ENCODE results near the gene SHOX.
"Not testable (repeated sequence)": the region's sequence is repeated elsewhere in the genome, so short reads cannot be mapped to it uniquely, and the experiment has no call there.

SHOX gene

GRCh38 chrX:630612-631496, at the start of gene SHOX:
TSS of gene SHOX (plus strand) at chrX:630791. CDS start at chrX:630898, 107 bp downstream.
- no peak for DNase-seq (ENCODE audit: low read depth, low spot score)

- no peak for DNase-seq (ENCODE audit: low read depth, low spot score)
Measured at GRCh38 chrX:581066-581465, 49.5 kb upstream of the SHOX start.

GRCh38 chrX:581720-582298, 48.8 kb upstream of the SHOX start:
- DNase-seq (ENCODE audit: low read depth, low spot score) = no peak

- no peak for DNase-seq (ENCODE audit: low read depth, low spot score)
Measured at GRCh38 chrX:584572-584971, 46.0 kb upstream of the SHOX start.

- no peak for DNase-seq (ENCODE audit: low read depth, low spot score)
Measured at GRCh38 chrX:585115-585808, 45.3 kb upstream of the SHOX start.

GRCh38 chrX:586351-586750, 44.2 kb upstream of the SHOX start:
- DNase-seq (ENCODE audit: low read depth, low spot score) = no peak

GRCh38 chrX:589261-589660, 41.3 kb upstream of the SHOX start:
- DNase-seq (ENCODE audit: low read depth, low spot score) = not testable (repeated sequence)

GRCh38 chrX:590693-591404, 39.7 kb upstream of the SHOX start:
- DNase-seq (ENCODE audit: low read depth, low spot score) = no peak

- no peak for DNase-seq (ENCODE audit: low read depth, low spot score)
Measured at GRCh38 chrX:599837-600715, 30.5 kb upstream of the SHOX start.

- not testable (repeated sequence) for DNase-seq (ENCODE audit: low read depth, low spot score)
Measured at GRCh38 chrX:603029-603428, 27.6 kb upstream of the SHOX start.

- not testable (repeated sequence) for DNase-seq (ENCODE audit: low read depth, low spot score)
Measured at GRCh38 chrX:604616-605015, 26.0 kb upstream of the SHOX start.

GRCh38 chrX:608088-608487, 22.5 kb upstream of the SHOX start:
- DNase-seq (ENCODE audit: low read depth, low spot score) = not testable (repeated sequence)

GRCh38 chrX:614136-614535, 16.5 kb upstream of the SHOX start:
- no peak for DNase-seq (ENCODE audit: low read depth, low spot score)

- no peak for DNase-seq (ENCODE audit: low read depth, low spot score)
Measured at GRCh38 chrX:617401-617800, 13.2 kb upstream of the SHOX start.

- DNase-seq (ENCODE audit: low read depth, low spot score) = no peak
Measured at GRCh38 chrX:617891-618290, 12.7 kb upstream of the SHOX start.

GRCh38 chrX:618304-618703, 12.3 kb upstream of the SHOX start:
- DNase-seq (ENCODE audit: low read depth, low spot score) = not testable (repeated sequence)

- no peak for DNase-seq (ENCODE audit: low read depth, low spot score)
Measured at GRCh38 chrX:618761-619450, 11.7 kb upstream of the SHOX start.

- DNase-seq (ENCODE audit: low read depth, low spot score) = no peak
Measured at GRCh38 chrX:619451-619811, 11.2 kb upstream of the SHOX start.

- no peak for DNase-seq (ENCODE audit: low read depth, low spot score)
Measured at GRCh38 chrX:619812-620531, 10.6 kb upstream of the SHOX start.

Measured in activated CD4-positive, CD25-positive, alpha-beta regulatory T cell treated with anti-CD3 and anti-CD28 coated beads, Interleukin-2, amount 50 U/mL, for 16 hours (primary cell).